Middle frontal gyrus (tissue), 1 donor: ENCODE data around the gene NMUR1.

Experiments used
- DNase-seq: peaks from one replicate; pipeline ENCODE4 v3.0.0-alpha.2; 2015; ENCODE audit warnings: low spot score; ENCODE audit errors: extremely low spot score

Gene NMUR1

DNA sequence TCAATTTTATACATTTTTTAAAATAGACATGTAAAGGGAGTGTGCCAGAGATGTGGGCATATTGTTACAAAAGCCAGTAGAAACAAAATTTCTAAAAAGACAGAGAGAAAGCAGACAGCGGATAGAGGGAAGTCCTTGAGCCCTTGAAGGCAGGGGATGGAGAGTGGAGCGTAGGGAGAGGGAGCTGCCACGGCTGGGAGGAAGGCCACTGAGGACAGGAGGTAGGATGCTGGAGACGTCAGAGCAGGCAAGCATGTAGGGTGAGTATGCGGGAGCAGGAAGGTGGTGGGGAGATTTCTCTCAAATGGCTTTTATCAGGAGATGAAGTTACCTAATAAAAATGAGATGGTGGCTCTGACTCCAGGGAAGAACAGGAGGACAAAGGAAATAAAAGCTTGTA is 41.9 kb downstream of the NMUR1 start:
- no peak for DNase-seq

DNA sequence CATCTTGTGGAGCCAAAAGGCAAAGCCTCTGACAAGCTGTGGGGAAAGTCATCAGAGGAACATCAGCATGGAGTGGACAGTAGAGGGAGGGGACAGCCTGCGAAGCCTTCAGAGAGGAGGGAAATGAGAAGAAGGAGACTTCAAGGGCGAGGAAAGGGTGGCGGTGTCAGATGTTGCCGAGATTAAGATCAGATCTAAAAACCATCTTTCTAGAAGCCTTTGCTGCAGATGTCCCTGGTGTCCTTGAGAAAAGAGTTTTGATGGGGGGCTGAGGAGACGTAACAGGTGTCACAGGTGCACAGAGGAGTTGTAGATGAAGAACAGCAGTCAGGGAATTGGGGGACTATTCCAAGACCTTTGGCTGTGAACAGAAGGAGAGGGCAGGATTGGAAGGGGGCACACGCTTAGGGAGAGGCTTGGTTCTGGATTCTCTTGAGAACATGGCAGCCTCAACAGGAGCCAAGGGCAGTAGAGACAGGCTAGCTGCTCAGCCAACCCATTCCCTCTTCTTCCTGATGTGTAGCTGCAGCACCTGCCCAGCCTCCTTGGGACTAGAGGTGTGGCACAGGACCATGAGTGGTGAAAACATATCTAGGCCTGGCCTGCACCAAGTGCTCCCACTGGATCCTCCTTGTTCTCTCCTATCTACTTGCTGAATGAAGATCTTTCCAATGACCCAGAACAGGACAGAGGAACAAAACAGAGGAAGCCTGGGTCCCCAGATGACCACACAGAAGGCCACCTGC is 43.2 kb downstream of the NMUR1 start:
- DNase-seq, result no peak

DNA sequence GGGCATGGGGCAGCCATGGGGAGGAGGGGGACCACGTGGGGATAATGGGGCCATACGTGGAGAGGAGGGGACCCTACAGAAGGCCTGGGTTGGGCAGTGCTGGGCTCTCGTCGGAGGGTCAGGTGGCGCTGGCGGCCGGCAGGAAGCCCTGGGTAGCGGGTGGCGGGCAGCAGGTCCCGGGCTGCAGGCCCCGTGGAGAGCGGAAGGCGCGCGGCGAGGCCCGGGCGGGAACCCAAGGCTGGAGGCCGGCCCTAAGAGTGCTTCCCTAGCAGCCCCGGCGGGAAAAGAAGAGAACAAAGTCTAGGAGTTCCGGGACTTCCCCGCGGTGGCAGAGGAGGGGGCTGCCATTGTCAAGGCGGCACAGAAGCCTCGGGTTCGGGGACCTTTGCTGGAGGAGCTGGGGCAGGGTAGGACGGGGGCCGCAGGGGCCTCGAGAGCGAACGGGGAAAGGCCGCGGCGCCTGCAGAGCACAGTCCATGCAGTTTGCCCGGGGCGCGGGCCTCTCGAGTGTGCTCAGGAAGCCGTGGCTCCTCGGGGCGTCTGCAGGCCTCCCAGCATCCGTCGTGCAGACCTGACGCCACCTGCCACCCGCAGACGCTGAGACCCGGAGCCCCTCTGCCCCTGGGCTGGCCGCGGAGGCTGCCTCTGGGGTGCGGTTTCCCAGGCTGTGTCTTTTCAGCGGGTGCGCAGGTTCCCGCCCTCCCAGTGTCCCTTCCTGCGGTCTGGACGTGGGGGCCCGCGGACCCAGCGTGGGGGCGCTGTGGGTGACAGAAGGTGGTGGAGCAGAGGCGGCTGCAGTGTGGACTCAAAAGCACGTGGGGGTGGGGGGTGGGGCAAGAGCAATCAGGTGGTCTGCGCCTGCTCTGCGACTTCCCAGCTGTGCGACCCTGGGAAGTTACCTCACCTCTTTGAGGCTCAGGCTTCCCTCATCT is 46.6 kb downstream of the NMUR1 start:
- DNase-seq, result no peak

DNA sequence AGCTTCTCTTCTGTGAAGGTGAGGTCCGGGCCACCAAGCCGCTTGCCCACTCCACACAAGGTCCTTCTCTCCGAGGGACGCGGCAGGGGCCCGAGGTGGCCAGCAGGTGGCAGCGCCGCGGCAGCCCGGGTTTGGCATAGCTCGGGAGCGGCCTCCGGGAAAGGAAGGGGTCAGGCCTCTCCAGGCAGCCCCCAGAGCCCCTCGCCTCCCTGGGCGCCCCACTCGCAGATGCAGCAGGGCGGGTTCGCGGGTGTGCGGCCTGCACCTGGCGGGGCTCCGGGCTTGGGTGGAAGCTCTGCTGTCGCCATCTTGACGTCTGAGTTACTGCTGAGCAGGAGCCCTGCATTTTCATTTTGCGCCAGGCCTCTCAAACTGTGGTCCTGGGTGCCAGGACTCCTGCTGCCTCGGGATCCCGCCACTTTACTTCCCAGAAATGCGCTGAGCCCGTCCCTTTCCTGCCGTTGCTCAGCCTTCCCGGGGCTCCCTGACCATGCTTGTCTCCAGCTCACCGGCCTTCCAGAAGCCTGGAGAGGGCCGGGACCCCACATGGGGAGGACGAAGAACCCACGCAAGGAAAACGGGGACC is 47.3 kb downstream of the NMUR1 start:
- peak; percentile 33 for DNase-seq

DNA sequence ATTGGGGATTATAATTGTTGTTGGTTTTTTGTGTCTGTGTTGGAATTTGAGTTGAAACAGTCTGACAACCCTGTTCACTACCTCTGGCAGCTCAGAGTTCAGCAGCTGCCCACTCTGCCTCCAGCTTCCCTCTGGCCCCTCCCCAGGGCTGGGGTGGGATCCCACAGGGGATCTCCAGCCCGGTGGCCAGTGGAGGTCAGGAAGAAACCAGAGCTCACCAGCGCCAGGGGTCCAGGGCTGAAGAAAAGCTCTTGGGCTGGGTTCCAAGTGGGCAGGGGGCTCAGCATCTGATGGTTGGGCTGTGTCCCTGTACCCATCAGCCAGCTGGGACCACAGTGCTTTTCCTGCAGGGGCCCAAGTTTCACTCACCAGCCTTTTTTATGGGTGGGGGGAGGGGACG is 49.5 kb downstream of the NMUR1 start:
- DNase-seq, result no peak

DNA sequence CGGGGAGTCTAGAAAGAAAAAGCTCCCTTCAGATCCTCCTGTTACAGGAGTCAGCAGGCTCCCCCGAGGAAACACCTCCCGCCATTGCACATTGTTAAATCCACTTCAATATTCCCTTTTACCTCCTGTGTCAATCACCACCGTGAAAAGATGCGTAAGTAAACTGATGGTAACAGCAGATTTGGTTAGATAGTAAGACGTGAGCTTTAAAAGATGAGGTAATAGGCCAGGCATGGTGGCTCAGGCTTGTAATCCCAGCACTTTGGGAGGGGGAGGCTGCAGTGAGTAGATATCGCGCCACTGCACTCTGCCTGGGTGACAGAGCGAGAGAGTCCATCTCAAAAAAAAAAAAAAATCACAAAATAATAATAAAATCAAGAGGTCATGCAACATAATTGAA is 50.8 kb downstream of the NMUR1 start:
- DNase-seq, result no peak

DNA sequence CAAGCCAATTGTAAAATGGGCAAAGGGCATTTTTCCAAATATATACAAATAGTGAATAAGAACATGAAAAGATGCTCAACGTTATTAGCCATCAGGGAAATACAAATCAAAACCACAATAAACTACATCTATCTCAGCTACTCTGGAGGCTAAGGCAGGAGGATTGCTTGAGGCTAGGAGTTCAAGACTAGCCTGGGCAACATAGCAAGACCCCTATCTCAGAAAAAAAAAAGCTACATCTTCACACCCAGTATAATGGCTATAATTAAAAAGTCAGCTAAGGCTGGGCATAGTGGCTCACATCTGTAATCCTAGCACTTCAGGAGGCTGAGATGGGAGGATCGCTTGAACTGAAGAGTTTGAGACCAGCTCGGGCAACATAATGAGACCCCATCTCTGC is 53.3 kb downstream of the NMUR1 start:
- no peak for DNase-seq

DNA sequence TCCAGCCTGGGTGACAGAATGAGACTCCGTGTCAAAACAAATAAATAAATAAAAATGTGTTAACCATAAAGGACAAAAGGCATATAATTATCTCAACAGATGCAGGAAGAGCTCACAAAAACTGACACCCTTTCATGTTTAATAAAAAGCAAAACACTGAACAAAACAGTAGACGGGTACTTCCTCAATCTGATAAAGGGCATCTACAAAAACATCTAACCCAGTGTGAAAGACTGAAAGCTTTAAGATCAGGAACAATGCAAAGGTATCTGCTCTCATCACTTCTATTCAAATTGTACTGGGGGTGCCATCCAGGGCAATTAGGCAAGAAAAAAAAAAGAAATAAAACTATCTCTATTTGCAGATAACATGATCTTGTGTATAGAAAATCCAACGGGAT is 54.3 kb downstream of the NMUR1 start:
- no peak for DNase-seq
